NCI-H2029 (cell line): ENCODE results near the gene SMIM35.
"Not testable (repeated sequence)": the region's sequence is repeated elsewhere in the genome, so short reads cannot be mapped to it uniquely, and the experiment has no call there.

Source experiments
- DNase-seq: peaks from one replicate; lab custom pipeline; 2025; lab: John Stamatoyannopoulos, UW

The SMIM35 gene

GRCh38 chr11:118080296-118080695, 6.5 kb downstream of the SMIM35 start:
- DNase-seq = no peak

DNA sequence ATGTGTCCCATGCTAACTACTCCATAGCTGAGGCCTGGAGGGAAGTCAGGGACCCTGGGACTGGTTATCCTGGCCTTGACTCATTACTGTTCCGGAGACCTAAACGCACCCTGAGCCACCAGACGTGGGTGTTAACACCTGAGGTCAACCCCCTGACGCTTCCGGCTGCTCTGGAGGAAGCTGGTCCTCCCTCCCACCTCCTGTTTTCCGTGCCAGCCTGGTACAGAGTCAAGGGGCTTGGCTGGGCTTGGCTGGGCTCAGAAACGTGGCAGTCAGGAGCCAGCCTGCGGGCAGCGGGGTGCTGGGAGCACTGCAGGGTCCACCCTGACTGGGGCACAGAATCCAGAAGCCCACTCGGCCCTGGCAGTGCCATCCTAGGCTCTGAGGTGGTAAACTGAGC, 7.3 kb downstream of the SMIM35 start:
- DNase-seq = no peak

DNA sequence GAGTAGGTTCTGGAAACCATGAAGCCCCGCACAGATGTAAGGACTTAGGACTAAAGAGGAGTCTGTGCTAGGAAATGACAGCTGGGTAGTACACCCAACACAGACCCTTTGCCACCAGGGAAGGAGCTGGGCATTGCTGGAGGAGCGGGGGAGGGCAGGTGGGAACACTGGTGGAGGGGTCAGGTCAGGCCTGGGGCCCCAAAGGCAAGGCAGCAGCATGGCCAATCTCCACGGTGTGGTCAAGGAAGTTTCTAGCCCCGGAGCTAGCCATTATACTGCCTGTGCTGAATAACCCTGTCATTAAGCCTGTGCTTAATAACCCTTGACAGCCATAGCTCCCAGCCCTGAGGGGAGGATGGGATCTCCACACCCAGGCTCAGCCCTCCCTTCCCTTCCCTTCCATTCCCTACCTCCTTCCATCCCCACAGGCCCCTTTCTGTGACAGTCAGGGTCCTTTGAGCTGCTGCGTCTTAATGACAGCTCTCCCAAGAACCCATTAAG, 7.8 kb downstream of the SMIM35 start:
- DNase-seq = no peak

DNA sequence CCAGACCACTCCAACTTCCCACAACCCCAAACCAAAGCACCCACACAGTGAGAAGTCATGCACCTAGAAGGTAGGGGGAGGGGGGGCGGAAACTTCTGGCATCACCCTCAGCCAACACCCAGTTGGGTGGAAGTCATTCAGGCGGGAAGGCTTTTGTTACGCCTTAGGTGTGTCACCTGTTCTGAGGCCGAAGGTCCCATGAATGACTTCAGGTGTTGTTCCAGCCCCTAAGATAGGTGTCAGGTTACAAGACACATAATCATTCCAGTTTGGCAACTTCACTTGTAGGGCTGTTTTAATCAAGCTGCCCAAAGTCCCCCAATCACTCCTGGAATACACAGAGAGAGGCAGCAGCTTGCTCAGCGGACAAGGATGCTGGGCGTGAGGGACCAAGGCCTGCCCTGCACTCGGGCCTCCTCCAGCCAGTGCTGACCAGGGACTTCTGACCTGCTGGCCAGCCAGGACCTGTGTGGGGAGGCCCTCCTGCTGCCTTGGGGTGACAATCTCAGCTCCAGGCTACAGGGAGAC, 9.9 kb downstream of the SMIM35 start, which contains the start of gene TMPRSS4:
Gene TMPRSS4 (plus strand): TSS at position 325 of the 528 bp plus-strand sequence. CDS start 225 bp downstream, outside the sequence.
- DNase-seq = peak; percentile 67

DNA sequence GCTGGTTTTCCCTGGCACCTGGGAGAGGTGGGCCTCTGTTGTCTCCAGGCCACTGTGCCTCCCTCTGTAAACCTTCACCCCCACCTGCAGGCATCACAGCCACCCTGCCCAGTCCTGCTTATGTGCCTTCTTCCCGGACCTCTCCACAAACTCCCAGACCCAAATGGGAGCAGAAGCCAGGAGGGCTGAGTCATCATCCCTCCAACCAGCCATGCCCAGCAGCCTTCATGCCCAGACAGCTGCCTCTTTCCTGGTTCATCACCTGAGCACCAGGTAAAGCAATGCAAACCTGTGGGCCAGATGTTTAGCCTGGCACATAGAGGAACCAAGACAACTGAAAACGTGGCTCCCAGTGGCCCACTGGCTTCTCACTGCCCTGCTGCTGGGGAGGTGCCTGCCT, 12.0 kb downstream of the SMIM35 start:
- DNase-seq = no peak

DNA sequence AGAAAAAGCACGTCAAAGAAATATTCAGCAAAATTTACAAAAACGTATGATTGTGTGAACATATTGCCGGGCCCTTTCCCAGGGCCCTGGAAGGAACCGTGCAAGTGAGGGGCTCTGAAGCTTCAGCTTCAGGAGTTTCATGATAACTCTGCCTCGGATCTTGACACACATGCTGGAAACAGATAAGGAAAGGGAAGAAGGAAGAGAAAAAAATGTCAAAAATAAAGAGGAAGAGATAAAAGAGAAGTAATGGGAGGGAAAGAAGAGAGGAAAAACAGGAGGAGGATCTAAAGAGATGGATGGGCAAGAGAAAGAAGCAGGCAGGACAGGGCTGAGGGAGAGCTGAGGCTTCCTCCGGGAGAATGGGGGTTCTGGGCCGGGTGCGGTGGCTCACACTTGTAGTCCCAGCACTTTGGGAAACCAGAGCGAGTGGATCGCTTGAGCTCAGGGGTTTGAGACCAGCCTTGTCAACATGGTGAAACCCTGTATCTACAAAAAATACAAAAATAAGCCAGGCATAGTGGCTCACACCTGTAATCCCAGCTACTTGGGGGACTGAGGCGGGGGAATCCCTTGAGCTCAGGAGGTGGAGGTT, 12.6 kb downstream of the SMIM35 start:
- DNase-seq = no peak

DNA sequence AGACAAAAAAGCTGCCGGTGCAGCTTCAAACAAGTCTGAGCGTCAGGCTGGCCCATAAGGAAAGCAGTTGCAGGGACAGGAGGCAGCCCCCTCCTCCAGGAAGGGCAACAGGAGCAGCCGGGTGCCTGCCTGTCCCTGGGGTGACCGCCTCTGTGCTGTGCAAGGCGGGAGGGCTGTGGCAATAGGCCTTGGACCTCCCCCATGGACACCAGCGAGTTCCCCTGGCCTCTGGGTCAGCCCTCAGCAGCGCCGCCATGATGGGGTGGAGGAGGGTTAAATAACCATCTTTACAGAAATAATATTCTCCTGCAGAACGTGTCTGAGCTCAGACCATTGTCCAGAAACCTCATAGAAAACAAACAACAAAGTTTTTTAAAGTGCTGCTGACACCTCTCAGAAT, 13.2 kb downstream of the SMIM35 start:
- DNase-seq = no peak

- DNase-seq = no peak
Observed at GRCh38 chr11:118071416-118072030, 15.2 kb downstream of the SMIM35 start.

DNA sequence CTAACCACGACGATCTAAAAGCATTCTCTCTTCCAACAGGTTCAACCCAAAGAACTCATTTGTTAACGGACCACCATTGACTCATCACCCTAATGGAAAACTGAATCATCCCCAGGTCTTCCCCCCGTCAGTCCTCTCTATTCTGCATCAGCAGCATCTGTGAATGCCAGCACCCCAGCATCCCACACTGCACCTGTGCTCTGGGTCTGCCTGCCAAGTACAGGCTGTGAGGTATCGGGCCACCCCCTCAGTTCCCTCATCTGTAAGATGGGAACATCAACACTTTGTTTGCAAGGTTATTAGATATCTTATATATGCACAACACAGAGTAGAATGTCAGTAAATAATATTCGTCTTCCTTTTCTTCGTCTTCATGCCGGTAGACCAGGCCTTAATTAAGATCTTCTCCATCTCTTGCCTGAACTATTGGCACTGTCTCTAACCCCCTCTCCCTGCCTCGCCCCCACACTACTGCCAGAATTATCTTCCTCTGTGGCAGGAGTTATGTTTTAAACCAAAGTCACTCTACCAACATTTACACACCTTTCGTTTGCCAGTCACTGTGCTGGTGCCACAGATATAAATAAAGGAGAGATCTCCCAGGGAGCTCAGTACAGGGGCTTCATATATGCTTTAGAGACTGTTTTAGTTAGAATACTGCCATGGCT, 17.7 kb downstream of the SMIM35 start:
- no peak for DNase-seq

- no peak for DNase-seq
Observed at GRCh38 chr11:118068206-118068944, 18.4 kb downstream of the SMIM35 start.

DNA sequence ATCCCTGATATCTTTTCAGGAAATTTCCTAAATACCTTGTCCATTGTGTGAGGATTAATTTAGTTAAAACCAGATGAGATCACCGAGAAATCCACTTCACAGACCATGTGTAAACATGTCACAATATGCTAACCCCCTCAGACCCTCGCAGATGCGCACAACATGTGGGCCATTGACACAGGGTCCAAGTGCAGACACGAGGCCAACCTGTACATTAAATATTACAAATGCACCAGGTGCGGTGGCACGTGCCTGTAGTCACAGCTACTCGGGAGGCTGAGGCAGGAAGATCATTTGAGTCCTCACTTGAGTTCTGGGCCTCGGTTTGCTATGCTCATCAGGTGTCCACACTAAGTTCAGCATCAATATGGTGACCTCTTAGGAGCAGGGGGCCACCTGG, 19.8 kb downstream of the SMIM35 start:
- DNase-seq = no peak

DNA sequence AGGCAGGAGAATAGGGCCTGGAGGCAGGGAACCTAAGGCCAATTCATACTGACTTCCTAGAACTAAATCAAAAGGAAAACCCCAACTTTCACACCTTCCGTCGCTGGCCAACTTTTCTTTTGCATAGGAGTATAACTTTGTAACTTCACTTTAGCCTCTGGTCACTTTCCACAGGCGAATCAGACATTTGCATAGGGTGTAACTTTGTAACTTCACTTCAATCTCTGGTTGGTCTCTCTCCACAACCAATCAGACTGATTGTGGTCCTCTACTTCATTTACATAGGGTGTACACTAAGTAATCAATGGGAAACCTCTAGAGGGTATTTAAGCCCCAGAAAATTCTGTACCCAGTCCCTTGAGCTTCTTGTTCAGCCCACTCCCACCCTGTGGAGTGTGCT, 21.4 kb downstream of the SMIM35 start:
- DNase-seq = no peak

DNA sequence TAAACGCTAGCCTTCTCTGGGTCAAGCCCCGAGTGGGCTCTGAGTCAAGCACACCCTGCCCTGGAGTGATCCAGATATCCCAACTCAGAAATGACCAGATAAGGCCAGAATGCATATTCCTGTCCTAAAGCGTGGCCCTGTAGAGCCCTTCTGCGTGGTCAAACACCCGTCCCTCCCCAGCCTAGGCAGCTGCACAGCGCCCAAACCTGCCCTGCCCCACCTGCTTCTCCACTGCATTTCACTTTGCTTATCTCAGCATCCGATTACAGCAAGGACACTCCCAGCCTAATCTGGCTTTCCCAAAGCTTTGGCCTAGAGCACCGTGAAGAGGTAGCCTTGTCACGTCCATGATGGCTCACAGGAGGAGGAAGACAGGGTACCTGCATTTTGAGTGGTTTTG, 21.8 kb downstream of the SMIM35 start:
- no peak for DNase-seq

- not testable (repeated sequence) for DNase-seq
Observed at GRCh38 chr11:118062631-118063030, 24.1 kb downstream of the SMIM35 start.

DNA sequence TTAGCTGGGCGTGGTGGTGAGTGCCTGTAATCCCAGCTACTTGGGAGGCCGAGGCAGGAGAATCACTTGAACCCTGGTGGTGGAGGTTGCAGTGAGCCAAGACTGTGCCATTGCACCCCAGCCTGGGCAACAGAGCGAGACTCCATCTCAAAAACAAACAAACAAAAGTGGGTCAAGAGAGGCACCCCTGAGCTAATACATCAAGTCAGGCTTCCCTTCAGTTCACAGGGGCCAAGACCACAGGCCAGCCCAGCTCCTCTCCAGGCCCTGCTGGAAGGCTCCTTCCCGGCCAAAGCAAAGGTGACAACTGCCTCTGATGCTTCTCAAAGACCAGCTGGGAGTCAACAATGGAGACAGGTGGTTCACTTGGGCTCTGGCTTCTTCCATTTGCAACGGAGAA, 24.6 kb downstream of the SMIM35 start:
- not testable (repeated sequence) for DNase-seq

DNA sequence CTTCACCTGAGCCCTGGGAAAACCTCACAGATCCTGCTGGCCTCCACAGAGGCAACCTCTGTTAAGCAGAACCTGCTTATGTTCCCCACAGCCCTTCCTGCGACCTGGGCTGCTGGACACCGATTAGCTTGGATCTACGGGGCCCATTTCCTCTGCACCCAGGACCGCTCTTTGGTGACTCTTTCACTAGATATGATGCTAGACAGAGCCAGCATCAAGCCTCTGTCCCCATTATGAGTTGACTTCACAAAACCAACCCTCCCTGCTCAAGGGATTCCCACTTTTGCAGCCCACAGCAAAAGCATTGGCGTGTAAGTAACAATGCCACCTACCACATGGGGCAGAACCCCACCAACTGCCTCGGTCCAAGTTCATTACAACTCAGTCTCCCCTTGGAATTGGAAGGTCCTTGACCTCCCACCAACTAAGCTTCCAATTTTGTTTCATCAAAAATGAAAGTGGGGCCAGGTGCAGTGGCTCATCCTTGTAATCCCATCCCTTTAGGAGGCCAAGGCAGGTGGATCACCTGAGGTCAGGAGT, 25.1 kb downstream of the SMIM35 start:
- DNase-seq = no peak

GRCh38 chr11:118060869-118061268, 25.9 kb downstream of the SMIM35 start:
- DNase-seq = no peak

GRCh38 chr11:118060081-118060661, 26.6 kb downstream of the SMIM35 start:
- no peak for DNase-seq

GRCh38 chr11:118059246-118059940, 27.4 kb downstream of the SMIM35 start:
- no peak for DNase-seq

DNA sequence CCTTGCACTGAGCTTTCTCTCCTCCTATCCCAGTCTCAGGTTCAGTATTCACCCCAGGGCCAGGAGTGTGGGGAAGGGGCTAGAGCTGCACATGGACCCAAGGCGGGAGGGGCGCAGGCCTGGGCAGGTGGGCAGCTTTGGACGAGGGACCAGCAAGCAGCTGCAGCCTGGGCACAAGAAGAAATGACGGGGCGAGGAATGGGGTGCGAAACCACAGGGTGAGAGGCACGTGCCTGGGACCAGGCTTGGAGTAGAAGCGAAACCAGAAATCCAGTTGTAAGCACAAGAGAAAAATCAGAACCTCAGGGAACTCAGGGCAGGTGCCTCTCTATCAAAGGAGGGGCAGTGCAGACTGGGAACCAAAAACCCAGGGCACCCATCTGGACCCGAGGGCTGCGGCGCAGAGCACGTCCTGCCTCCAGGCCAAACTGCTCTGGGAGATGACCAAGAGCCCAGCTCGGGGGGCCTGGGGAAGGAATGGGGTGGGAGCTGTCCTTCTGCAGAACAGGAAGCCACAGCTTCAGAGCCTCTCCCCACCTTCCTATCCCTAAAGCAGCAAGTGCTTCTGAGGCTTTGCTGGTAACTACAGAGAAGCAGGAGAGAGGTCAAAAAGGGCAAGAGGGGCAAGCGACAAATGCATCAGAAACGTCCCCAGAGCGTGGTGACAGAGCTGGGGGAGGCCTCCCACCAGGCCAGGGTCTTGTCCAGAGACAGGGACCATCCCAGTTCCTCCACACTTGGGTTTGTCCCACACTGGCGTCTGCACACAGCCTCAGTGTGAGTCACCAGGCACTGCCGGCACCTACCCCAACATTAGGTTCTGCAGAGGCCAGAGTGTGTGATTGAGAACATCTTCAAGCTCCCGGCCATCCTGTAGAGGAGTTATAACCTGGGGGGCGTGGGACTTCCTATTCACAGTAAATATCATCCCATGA, 28.2 kb downstream of the SMIM35 start:
- no peak for DNase-seq
